SK-N-SH (cell line): ENCODE data around the gene RBMS3. TPM values are rescaled to one million over a fixed set of nuclear protein-coding genes. Genes with fewer than 3 reads are reported as not detected.

Source experiments
- CTCF ChIA-PET: fragments of 300-600, 350-600 bp; formaldehyde crosslinking; extraction: SDS; loops from one replicate; lab custom pipeline; 2021; lab: Yijun Ruan, JAX
- POLR2A ChIA-PET: fragments of 350-600 bp; sonication (Branson Sonifier 250); formaldehyde crosslinking; extraction: SDS; loops from one replicate; lab custom pipeline; 2020; ENCODE audit warnings: antibody characterized with exemption, inconsistent platforms; lab: Yijun Ruan, JAX
- DNase-seq: peaks from one replicate; pipeline ENCODE4 v3.0.0; 2012
- H2AFZ ChIP-seq: fragments of 200-600 bp; sonication (generic); 2 replicates; pipeline ENCODE4 v1.8.1; 2016; ENCODE audit warnings: antibody characterized with exemption, mild to moderate bottlenecking, low read depth
- H3F3A ChIP-seq: fragments of 200-600 bp; sonication (generic); replicated peaks from 2 replicates; pipeline ENCODE3; 2016; ENCODE audit warnings: antibody characterized with exemption, mild to moderate bottlenecking; ENCODE audit not compliant: insufficient read depth
- H3K27ac ChIP-seq, 2 experiments: fragments of 200-500 bp in 1 of 2; fragments of 200-600 bp in 1 of 2; sonication (Bioruptor generic) in 1 of 2; sonication (generic), shearing (Covaris generic) in 1 of 2; 2 replicates each; pipeline versions ENCODE4 v1.5.1 to v1.6.1; 2014 to 2016; ENCODE audit warnings: low read depth in 2 of 2, inconsistent platforms in 1 of 2, low read length in 1 of 2, mild to moderate bottlenecking in 1 of 2, mixed read lengths in 1 of 2
- H3K27me3 ChIP-seq: fragments of 200-600 bp; sonication (generic), shearing (Covaris generic); 2 replicates; pipeline ENCODE4 v1.6.1; 2016; ENCODE audit warnings: mixed run types; ENCODE audit not compliant: insufficient read depth
- H3K36me3 ChIP-seq, 2 experiments: fragments of 200-500 bp in 1 of 2; fragments of 200-600 bp in 1 of 2; sonication (Bioruptor generic) in 1 of 2; sonication (generic) in 1 of 2; replicated peaks in 1 of 2; 2 replicates each; pipeline versions ENCODE3 to v1.5.1; 2014 to 2016; ENCODE audit warnings: low read length in 1 of 2, mild to moderate bottlenecking in 1 of 2; ENCODE audit not compliant: insufficient read depth in 2 of 2, control insufficient read depth in 1 of 2
- H3K4me1 ChIP-seq, 2 experiments: fragments of 200-500 bp in 1 of 2; fragments of 200-600 bp in 1 of 2; sonication (Bioruptor generic) in 1 of 2; sonication (generic), shearing (Covaris generic) in 1 of 2; 2 replicates each; pipeline versions ENCODE4 v1.5.1 to v1.6.1; 2014 to 2016; ENCODE audit warnings: low read depth in 1 of 2, low read length in 1 of 2, mixed run types in 1 of 2; ENCODE audit not compliant: insufficient read depth in 2 of 2, control insufficient read depth in 1 of 2
- H3K4me2 ChIP-seq: fragments of 200-600 bp; sonication (generic), shearing (Covaris generic); 2 replicates; pipeline ENCODE4 v1.6.1; 2017; ENCODE audit warnings: mixed run types
- H3K4me3 ChIP-seq, 2 experiments: fragments of 200-500 bp in 1 of 2; fragments of 200-600 bp in 1 of 2; sonication (Bioruptor generic) in 1 of 2; sonication (generic), shearing (Covaris generic) in 1 of 2; 2 replicates each; pipeline versions ENCODE4 v1.5.1 to v1.8.1; 2014 to 2016; ENCODE audit warnings: low read depth in 2 of 2, inconsistent platforms in 1 of 2, low read length in 1 of 2, mild to moderate bottlenecking in 1 of 2, mixed read lengths in 1 of 2, moderate library complexity in 1 of 2
- H3K79me2 ChIP-seq: fragments of 200-600 bp; sonication (generic); 2 replicates; pipeline ENCODE4 v1.8.1; 2017; ENCODE audit warnings: mild to moderate bottlenecking; ENCODE audit not compliant: insufficient read depth
- H3K9ac ChIP-seq: fragments of 200-600 bp; sonication (generic); 2 replicates; pipeline ENCODE4 v1.6.1; 2017; ENCODE audit warnings: mixed run types
- H3K9me2 ChIP-seq: fragments of 200-600 bp; sonication (generic); 2 replicates; pipeline ENCODE4 v1.6.1; 2017; ENCODE audit warnings: mixed run types
- H3K9me3 ChIP-seq: fragments of 200-600 bp; sonication (generic); 2 replicates; pipeline ENCODE4 v1.6.1; 2017; ENCODE audit warnings: mixed run types, mild to moderate bottlenecking, moderate library complexity
- H4K20me1 ChIP-seq: fragments of 200-600 bp; sonication (generic); 2 replicates; pipeline ENCODE4 v1.6.1; 2017; ENCODE audit warnings: mild to moderate bottlenecking, mixed run types; ENCODE audit not compliant: insufficient read depth
- FOSL2 ChIP-seq: IDR thresholded peaks from 2 replicates; pipeline ENCODE4 v1.4.0; 2012; ENCODE audit warnings: low read depth, mild to moderate bottlenecking, moderate library complexity, borderline replicate concordance
- MXI1 ChIP-seq: IDR thresholded peaks from 2 replicates; pipeline ENCODE4 v1.6.1; 2012; ENCODE audit warnings: mild to moderate bottlenecking, low read depth, low read length, improper control_type of control experiment
- REST ChIP-seq: IDR thresholded peaks from 2 replicates; pipeline ENCODE4 v1.6.1; 2012; ENCODE audit warnings: mild to moderate bottlenecking, low read depth, low read length, moderate library complexity
- RXRA ChIP-seq: IDR thresholded peaks from 2 replicates; pipeline ENCODE4 v1.4.0; 2012; ENCODE audit warnings: low read depth, mild to moderate bottlenecking, borderline replicate concordance
- USF1 ChIP-seq: IDR thresholded peaks from 2 replicates; pipeline ENCODE4 v1.4.0; 2012; ENCODE audit warnings: low read depth, borderline replicate concordance
- ZBTB33 ChIP-seq: IDR thresholded peaks from 2 replicates; pipeline ENCODE4 v1.4.0; 2012; ENCODE audit warnings: low read depth, borderline replicate concordance
- WGBS: methylation state at CpG from one replicate; pipeline ENCODE4 v1.1.6; 2017; ENCODE audit warnings: low lambda C conversion rate; 5-methylcytosine and 5-hydroxymethylcytosine counted together
- polyA plus RNA-seq, 3 experiments: library from polyadenylated mRNA; depleted of rRNA; stranded (reverse); fragments of >200 nt; gene quantifications; 2 replicates each; pipeline ENCODE4 v1.2.3, GENCODE V29; 2012
- TF ChIP-seq, protein P1 (sequence below): IDR thresholded peaks from 2 replicates; pipeline ENCODE4 v1.4.0; 2012; ENCODE audit warnings: low read depth
- TF ChIP-seq, protein P2 (sequence below): fragments of 150-350 bp; IDR thresholded peaks from 2 replicates; pipeline ENCODE4 v1.6.1; 2017; ENCODE audit warnings: antibody characterized with exemption, low read length, low read depth, borderline replicate concordance

The RBMS3 gene
- polyA plus RNA-seq, 1 of the 3 experiments (the other 2 are of a cell fraction) = 8.2 TPM

DNA sequence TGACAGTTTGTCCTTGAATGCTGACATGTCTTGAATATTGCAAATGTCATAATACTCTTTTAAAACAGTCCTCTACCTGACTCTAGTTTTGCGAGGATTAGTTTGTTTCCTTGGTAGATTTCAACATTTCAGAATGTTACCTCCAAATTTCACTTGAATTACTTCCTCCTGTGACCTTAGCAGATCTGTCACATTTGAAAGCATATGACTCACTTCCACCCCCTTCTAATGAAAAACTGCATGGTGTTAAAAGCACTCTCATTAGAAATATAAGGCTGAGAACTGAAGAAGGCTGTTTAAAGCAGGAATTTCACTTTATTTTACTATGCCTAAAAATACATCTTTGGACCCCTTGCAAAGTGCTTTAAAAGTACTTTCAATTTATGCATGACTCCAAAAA is 726.8 kb downstream of the RBMS3 start:
- H3K27ac ChIP-seq = no peak overlapping the region; a peak in 1 of 4 replicates
- H3K9ac ChIP-seq = no peak overlapping the region
- H3K4me3 ChIP-seq = no peak overlapping the region
- no peaks in the 10 kb centered on the region for H3K27me3 ChIP-seq
- no peaks in the 10 kb centered on the region for H4K20me1 ChIP-seq
- H3K79me2 ChIP-seq = no peaks in the 10 kb centered on the region
- WGBS = 92% methylated on average over 1 of the region's 1 CpG
- no peak for DNase-seq
- no peaks in the 10 kb centered on the region; the same call in 1 of the 2 replicates for H3K9me2 ChIP-seq
- ChIA-PET CTCF (interaction anchor here (0.8 to 2.1 kb wide), 2 partner anchors 35 to 385 kb away, joined by 3 to 5 read pairs; no protein-coding TSS in a partner anchor), POLR2A (no interaction called here)
- TF ChIP-seq REST = no peak
- TF ChIP-seq, protein P1, sequence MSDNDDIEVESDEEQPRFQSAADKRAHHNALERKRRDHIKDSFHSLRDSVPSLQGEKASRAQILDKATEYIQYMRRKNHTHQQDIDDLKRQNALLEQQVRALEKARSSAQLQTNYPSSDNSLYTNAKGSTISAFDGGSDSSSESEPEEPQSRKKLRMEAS = no peak
- TF ChIP-seq RXRA = no peak
- TF ChIP-seq MXI1 = no peak
- TF ChIP-seq USF1 = no peak
- TF ChIP-seq FOSL2 = no peak
- TF ChIP-seq, protein P2, sequence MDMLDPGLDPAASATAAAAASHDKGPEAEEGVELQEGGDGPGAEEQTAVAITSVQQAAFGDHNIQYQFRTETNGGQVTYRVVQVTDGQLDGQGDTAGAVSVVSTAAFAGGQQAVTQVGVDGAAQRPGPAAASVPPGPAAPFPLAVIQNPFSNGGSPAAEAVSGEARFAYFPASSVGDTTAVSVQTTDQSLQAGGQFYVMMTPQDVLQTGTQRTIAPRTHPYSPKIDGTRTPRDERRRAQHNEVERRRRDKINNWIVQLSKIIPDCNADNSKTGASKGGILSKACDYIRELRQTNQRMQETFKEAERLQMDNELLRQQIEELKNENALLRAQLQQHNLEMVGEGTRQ = no peak
- TF ChIP-seq ZBTB33 = no peak
- peaks cover under 1% of the 10 kb centered on the region for H3F3A ChIP-seq
- H3K9me3 ChIP-seq = no peaks in the 10 kb centered on the region
- H2AFZ ChIP-seq = no peak overlapping the region
- H3K4me2 ChIP-seq = no peak overlapping the region
- H3K36me3 ChIP-seq = peaks cover 11 to 21% of the 10 kb centered on the region in 2 experiments
- H3K4me1 ChIP-seq = peaks cover 6 to 9% of the 10 kb centered on the region in 2 experiments; a peak in 3 of 4 replicates
